Peyer's patch (tissue), 4 donors: ENCODE results near the gene EHMT2.

Experiments used
- POLR2A ChIP-seq, 2 donors: fragments of 450-650 bp; IDR thresholded peaks; one replicate each; pipeline ENCODE4 v1.5.1; 2017; ENCODE audit warnings: antibody characterized with exemption in 2 of 2, mild to moderate bottlenecking in 2 of 2, moderate library complexity in 2 of 2
- TF ChIP-seq, protein P1 (sequence below), 6 experiments: fragments of 450-650 bp in 4 of 6; fragments of 200-600 bp in 2 of 6; sonication (generic) in 1 of 6; IDR thresholded peaks; one replicate each; pipeline ENCODE4 v1.5.1; 2017 to 2019; ENCODE audit warnings: antibody characterized with exemption in 6 of 6, mild to moderate bottlenecking in 3 of 6, moderate library complexity in 1 of 6

DNA sequence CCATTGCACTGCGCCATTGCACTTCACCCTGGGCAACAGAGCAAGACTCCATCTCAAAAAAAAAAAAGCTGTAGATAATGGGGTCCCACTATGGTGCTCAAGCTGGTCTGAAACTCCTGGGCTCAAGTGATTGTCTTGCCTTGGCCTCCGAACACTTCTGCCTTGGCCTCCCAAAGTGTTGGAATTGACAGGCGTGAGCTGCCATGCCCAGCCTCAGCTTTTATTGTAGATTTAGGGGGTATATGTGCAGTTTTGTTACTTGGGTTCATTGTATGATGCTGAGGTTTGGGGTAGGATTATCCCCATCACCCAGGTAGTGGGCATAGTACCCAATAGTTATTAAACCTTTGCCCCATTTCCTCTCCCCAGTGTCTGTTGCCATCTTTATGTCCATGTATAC, 58.5 kb downstream of the EHMT2 start:
- TF ChIP-seq POLR2A (IDR thresholded peaks at IDR 0.05) = no peak
- TF ChIP-seq, protein P1, sequence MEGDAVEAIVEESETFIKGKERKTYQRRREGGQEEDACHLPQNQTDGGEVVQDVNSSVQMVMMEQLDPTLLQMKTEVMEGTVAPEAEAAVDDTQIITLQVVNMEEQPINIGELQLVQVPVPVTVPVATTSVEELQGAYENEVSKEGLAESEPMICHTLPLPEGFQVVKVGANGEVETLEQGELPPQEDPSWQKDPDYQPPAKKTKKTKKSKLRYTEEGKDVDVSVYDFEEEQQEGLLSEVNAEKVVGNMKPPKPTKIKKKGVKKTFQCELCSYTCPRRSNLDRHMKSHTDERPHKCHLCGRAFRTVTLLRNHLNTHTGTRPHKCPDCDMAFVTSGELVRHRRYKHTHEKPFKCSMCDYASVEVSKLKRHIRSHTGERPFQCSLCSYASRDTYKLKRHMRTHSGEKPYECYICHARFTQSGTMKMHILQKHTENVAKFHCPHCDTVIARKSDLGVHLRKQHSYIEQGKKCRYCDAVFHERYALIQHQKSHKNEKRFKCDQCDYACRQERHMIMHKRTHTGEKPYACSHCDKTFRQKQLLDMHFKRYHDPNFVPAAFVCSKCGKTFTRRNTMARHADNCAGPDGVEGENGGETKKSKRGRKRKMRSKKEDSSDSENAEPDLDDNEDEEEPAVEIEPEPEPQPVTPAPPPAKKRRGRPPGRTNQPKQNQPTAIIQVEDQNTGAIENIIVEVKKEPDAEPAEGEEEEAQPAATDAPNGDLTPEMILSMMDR (IDR thresholded peaks at IDR 0.05) = no peak
